SHP77 treated with DMSO at 0.1 percent for 48 hours (cell line): ENCODE results near the gene VEZF1.

ENCODE experiments used
- DNase-seq: peaks from one replicate; lab custom pipeline; 2025; lab: John Stamatoyannopoulos, UW

Gene VEZF1, protein sequence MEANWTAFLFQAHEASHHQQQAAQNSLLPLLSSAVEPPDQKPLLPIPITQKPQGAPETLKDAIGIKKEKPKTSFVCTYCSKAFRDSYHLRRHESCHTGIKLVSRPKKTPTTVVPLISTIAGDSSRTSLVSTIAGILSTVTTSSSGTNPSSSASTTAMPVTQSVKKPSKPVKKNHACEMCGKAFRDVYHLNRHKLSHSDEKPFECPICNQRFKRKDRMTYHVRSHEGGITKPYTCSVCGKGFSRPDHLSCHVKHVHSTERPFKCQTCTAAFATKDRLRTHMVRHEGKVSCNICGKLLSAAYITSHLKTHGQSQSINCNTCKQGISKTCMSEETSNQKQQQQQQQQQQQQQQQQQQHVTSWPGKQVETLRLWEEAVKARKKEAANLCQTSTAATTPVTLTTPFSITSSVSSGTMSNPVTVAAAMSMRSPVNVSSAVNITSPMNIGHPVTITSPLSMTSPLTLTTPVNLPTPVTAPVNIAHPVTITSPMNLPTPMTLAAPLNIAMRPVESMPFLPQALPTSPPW

GRCh38 chr17:57987581-57988300 is at the start of gene VEZF1:
Gene VEZF1, minus strand, starts transcription at chr17:57988254. Its CDS starts 143 bp downstream, at chr17:57988111.
- DNase-seq = no peak

- no peak for DNase-seq
Measured at GRCh38 chr17:58032691-58033415, 44.8 kb upstream of the VEZF1 start.

DNA sequence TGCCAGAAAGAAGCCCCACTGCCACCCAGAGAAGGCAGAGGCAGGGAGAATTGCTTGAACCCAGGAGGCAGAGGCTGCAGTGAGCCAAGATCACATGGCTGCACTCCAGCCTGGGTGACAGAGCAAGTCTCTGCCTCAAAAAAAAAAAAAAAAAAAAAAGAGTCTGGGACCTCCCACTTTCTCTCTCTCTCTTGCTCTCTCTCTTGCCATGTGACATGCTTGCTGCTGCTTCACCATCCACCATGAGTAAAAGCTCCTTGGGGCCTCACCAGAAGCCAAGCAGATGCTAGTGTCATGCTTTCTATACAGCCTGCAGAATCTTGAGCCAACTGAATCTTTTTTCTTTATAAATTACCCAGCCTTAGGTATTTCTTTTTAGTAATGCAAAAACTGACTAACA is 40.5 kb upstream of the VEZF1 start:
- DNase-seq = no peak

DNA sequence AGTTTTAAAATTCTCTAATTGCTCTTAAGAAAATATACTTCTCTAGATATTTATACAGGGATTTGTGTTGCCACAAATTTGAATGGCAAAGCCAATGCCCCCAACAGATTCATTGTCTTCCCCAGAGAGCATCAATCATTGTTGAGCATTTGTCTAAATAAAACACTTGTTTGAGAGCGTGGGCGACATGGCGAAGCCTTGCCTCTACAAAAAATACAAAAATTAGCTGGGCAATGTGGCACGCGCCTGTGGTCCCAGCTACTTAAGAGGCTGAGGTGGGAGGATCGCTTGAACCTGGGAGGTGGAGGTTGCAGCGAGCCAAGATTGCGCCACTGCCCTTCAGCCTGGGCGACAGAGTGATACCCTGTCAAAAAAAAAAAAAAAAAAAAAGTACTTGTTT is 32.3 kb upstream of the VEZF1 start:
- DNase-seq = no peak

- no peak for DNase-seq
Measured at GRCh38 chr17:58019521-58019920, 31.5 kb upstream of the VEZF1 start.

DNA sequence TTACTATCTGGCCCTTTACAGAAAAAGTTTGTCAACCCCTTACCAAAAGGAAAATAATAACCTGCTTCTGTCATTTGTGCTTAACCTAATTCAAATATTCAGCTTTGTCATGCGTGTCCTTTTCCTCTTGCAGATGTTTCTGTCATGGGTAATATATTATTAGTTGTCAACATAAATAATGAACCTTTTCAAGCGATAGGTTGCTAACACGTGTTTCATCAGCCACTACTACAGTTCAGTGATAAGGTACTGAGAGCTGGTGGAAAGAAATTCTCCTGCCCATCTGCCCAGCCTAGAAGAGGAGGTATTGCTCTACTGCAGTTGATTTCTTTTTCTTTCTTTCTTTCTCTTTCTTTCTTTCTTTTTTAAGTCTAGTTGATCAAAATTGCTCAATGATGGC is 31.0 kb upstream of the VEZF1 start:
- DNase-seq = no peak

- no peak for DNase-seq
Measured at GRCh38 chr17:58010067-58010799, 22.2 kb upstream of the VEZF1 start.

DNA sequence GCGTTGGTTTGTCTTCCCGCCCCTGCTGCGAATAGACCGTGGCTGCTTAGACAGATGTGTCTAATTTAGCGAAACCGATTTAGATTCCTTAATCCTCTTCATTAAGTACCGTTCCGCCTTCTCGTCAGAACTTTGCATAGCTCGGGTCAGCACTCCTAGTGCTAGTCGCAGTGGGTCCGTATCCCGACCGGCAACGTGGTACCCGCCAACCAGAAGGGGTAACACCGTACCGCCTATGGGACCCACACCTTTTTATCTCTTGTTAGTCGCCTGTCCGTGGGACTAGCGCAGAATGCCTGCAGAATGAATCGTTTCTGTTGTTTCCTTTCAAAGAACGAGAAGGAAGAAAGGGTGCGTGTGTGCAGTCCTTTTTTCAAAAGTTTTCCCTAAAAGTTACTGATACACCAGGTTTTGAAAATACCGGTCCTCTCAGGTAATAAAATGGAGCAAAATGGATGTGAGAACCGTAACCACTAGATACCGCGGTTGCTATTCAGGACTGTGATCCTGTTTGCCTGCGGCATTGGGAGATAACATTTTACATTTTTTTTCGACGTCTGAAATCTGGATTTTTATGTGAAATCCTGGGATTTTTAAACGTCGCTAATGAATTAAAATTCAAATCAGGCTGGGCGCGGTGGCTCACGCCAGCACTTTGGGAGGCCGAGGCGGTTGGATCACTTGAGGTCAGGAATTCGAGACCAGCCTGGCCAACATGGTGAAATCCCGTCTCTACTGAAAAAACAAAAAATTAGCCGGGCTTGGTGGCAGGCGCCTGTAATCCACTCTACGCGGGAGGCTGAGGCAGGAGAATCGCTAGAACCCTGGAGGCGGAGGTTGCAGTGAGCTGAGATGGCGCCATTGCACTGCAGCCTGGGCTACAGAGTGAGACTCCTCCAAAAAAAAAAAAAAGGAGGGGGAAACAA is 20.0 kb upstream of the VEZF1 start:
- DNase-seq = no peak

GRCh38 chr17:58006924-58007780 is 19.1 kb upstream of the VEZF1 start, which contains the start of gene SRSF1:
Gene SRSF1, minus strand, starts transcription at chr17:58007246. Its CDS starts 109 bp downstream, at chr17:58007137.
- peak; percentile 98 for DNase-seq

GRCh38 chr17:58006560-58006923 is 18.5 kb upstream of the VEZF1 start:
- peak; percentile 22 for DNase-seq

- DNase-seq = no peak
Measured at GRCh38 chr17:58005728-58006559, 17.9 kb upstream of the VEZF1 start.

GRCh38 chr17:58005031-58005727 is 17.1 kb upstream of the VEZF1 start:
- no peak for DNase-seq

DNA sequence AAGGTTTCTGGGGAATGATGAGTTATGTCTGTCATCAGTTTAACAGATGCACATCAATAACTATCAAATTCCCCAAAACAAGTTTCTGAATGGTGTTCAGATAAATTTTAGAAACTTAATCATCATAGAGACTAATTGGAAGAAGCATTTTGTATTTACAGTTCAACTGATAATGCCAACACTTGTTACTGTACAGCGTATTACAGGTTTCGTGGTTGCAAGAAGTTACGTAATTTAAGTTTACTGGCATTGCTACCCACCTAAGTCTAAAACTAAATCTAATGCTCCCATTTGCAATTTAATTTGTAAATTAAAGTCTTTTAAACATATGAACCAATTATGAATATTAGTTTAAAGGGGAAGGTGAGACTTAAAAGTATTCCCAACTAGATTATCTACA is 16.0 kb upstream of the VEZF1 start:
- DNase-seq = no peak

DNA sequence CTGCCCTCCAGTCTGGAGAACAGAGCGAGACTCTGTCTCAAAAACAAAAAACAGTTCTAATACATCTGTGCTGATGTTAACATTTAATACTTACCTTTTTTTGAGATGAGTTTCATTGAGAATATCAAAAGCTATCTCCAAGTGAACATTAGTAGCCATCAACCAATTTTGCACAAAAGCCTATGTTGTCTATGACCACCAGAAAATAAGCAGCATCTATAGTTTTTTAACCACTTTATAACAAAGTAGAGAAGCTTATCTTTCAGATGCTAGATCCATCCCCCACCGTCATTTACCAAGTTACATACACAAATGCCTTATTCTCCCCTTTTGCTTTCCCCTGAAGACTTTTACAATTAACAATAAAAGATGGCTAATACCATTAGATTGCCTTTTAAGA is 14.9 kb upstream of the VEZF1 start:
- no peak for DNase-seq

DNA sequence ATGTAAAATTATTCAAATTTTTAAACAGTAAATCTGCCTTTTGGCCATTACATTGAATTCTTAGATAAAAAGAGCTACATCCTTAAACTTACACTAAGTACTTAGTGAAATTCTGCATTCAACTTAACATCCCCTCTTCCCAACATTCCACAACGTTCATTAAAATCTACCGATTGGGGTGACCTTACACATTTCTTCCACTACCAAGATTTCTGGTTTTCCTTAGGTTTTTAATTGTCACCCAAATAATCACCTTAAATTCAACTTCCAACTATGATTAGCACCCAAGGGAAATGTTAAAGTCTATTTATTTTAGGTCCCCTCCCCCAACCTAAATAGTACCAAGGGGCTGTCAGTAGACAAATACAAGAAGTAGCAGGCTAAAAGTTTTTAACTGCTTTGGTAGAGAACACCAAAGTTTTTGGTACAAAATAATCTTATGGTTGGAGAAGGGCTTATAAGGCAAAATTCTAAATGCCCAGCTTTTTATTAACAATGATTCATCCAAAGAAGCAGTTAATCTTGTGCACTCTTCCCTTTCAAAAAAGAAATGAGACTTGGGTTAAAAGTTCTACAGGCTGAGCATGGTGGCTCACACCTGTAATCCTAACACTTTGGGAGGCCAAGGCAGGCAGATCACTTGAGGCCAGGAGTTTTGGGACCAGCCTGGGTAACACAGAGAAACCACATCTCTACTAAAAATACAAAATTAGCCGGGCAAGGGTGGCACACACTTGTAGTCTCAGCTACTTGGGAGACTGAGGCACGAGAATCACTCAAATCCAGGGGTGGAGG is 14.3 kb upstream of the VEZF1 start:
- no peak for DNase-seq

- DNase-seq = no peak
Measured at GRCh38 chr17:58001461-58002124, 13.5 kb upstream of the VEZF1 start.
